HG03060 (cell line): ENCODE data around the gene THBS1.

Source experiments
- ATAC-seq: cut with Tn5 transposase; IDR thresholded peaks from one replicate; pipeline ENCODE4 v1.9.1; 2021; ENCODE audit warnings: low read depth, moderate number of reproducible peaks; ENCODE audit not compliant: unreplicated experiment

THBS1 gene

GRCh38 chr15:39587731-39588530 is 7.1 kb downstream of the THBS1 start:
- no peak for ATAC-seq

GRCh38 chr15:39588531-39589192 is 7.8 kb downstream of the THBS1 start:
- no peak for ATAC-seq

DNA sequence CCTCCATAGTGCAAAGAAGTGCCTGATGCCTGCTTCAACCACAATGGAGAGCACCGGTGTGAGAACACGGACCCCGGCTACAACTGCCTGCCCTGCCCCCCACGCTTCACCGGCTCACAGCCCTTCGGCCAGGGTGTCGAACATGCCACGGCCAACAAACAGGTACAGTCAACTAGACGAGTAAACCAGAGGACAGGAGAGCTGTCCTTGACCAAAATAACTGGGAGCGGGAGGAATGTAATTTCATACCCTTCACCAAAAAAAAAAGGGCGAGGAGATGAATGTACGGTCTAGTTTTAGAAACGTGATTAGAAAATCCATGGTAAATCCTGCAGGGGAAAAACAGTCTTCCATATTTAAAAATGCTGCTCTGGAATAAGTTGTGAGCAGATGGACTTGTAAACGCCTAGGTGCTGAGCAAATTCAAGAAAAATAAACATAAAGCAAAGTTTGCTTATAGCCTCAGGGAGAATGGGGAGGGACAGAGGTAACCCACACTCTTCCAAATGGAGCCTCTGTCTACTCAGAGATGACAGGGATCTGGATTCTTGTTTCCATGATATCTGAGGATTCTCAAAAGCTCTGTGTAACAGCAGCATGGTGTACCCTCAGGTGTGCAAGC is 8.4 kb downstream of the THBS1 start:
- ATAC-seq: no peak

GRCh38 chr15:39589815-39590644 is 9.2 kb downstream of the THBS1 start:
- ATAC-seq: no peak

DNA sequence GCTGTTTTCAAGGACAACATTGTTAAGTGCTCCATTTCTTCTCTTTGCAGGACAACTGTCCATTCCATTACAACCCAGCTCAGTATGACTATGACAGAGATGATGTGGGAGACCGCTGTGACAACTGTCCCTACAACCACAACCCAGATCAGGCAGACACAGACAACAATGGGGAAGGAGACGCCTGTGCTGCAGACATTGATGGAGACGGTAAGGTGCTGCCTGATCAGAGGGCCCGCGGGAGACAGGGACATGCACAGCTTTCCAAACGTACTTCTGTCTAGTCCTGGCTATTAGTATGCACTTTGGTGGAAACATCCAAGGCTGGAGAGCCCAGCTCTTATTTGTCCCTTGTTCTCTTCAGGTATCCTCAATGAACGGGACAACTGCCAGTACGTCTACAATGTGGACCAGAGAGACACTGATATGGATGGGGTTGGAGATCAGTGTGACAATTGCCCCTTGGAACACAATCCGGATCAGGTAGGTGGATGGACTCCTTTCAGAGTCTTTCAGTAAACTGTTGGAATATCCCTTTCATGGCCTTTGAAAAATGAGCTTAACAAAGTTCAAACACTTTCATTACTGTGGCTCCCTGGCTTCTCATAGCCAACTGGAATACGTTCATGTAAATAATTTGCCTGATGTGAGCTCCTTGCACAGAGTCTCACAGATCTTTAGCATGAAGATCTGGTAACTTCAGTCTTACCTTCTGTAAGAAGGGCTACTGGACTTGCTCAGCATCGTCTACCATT is 10.4 kb downstream of the THBS1 start:
- ATAC-seq: no peak

DNA sequence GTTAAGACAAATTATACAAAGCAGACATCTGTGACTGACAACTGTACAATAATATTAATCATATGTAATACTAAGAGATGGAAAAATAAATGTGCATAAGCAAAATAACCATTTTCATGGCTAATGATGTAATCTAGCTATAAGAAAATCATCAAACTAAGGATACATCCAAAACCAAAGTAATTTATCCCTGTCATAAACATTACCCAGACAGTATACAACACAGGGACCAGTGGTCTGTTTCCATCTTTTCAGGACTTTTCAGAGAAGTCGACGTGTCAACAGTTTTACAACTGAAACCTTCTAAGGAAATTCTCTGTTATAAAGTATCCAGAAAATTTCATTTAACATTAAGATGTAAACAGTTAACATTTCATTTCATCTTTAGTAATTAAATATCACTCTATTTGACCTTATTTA is 11.0 kb downstream of the THBS1 start:
- ATAC-seq: no peak

- no peak for ATAC-seq
These were observed 11.6 kb downstream of the THBS1 start for GRCh38 chr15:39592500-39592899.

DNA sequence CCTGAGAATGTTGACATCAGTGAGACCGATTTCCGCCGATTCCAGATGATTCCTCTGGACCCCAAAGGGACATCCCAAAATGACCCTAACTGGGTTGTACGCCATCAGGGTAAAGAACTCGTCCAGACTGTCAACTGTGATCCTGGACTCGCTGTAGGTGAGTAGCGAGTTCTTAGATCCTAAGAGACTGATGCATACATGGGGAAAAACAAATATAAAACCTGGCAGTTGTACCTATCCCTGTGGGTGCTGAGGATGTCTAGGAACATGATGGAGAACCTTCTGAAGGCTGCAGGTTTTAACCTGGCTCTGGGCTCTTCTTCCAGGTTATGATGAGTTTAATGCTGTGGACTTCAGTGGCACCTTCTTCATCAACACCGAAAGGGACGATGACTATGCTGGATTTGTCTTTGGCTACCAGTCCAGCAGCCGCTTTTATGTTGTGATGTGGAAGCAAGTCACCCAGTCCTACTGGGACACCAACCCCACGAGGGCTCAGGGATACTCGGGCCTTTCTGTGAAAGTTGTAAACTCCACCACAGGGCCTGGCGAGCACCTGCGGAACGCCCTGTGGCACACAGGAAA is 12.3 kb downstream of the THBS1 start:
- no peak for ATAC-seq

DNA sequence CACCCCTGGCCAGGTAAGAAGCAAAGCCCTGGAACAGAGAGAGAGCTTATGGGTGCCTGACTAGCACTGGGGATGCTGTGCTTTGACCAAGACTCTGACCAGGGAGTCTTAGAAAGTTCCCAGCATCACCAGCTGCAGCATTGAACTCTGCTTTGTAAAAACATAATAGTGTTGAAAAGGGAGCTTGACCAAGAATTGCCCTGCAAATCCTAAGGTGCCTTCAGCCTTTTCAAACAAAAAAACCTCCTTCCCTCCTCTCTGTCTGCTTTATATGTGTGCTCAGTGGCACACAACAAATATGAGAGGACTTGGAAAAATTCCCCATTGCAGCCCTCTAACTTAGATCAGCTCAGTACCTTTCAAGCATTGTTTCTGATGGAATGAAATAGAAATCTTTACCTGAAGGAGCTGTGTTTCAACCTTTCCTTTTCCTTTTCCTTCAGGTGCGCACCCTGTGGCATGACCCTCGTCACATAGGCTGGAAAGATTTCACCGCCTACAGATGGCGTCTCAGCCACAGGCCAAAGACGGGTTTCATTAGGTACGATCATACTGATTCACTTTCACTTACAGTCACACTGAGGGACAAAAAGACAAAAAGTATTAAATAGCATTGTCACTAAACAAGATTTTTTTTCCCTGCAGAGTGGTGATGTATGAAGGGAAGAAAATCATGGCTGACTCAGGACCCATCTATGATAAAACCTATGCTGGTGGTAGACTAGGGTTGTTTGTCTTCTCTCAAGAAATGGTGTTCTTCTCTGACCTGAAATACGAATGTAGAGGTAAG is 13.0 kb downstream of the THBS1 start:
- no peak for ATAC-seq

DNA sequence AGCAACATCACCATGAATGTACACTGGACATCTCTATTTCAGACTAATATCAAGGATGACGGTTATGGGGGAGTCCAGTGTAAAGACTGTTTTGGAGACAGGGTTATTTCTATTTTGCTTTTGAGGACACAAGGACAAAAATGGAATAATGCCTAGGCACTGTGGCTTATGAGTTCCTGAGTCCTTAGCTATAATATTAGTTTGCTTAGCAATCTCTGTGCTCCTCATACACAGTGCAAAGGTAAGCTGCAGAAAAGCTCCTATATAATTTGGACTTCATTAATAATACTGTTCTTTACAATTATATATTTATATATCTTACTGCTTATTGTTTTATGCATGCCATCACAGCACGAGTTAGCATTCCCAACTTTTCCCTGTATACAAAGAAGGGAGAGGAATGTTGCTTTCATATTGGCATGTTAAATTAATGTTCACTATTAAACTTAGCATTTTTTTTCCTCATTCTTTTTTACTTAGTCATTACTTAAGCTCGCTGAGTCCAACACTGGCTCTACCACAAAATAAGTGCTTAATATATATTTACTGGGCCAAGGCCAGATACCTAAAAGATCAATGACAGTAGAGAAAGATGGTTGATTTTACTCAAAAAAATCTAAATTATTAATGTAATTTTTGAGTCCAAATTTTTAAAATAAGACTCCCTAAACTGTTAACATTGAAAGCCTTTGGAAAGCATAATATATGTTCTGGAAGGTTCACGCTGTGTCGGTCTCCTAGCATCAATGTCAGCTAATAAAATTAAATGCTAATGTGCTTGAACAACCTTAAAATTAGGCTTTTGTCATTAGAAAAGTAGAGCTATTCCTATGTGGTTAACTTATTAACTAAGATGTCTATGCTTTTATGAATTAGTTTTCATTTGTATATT is 13.8 kb downstream of the THBS1 start:
- no peak for ATAC-seq

GRCh38 chr15:39595338-39596221 is 14.7 kb downstream of the THBS1 start:
- no peak for ATAC-seq

GRCh38 chr15:39596358-39597051 is 15.6 kb downstream of the THBS1 start:
- ATAC-seq: no peak

DNA sequence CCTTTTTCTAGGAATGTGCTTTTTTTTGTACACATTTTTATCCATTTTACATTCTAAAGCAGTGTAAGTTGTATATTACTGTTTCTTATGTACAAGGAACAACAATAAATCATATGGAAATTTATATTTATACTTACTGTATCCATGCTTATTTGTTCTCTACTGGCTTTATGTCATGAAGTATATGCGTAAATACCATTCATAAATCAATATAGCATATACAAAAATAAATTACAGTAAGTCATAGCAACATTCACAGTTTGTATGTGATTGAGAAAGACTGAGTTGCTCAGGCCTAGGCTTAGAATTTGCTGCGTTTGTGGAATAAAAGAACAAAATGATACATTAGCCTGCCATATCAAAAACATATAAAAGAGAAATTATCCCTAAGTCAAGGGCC is 16.5 kb downstream of the THBS1 start:
- no peak for ATAC-seq

- ATAC-seq: no peak
These were observed 16.9 kb downstream of the THBS1 start for GRCh38 chr15:39597751-39598185.

- no peak for ATAC-seq
These were observed 17.4 kb downstream of the THBS1 start for GRCh38 chr15:39598186-39598850.
